ENCODE data around the gene VTI1A. TPM values are rescaled to one million over a fixed set of nuclear protein-coding genes. Genes with fewer than 3 reads are reported as not detected.

VTI1A gene
- total and polyA plus RNA-seq, 2 of the 13 experiments (the other 11 are each of a cell fraction or from before 2014, with no cell fraction given): 11.7 to 32.7 TPM

DNA sequence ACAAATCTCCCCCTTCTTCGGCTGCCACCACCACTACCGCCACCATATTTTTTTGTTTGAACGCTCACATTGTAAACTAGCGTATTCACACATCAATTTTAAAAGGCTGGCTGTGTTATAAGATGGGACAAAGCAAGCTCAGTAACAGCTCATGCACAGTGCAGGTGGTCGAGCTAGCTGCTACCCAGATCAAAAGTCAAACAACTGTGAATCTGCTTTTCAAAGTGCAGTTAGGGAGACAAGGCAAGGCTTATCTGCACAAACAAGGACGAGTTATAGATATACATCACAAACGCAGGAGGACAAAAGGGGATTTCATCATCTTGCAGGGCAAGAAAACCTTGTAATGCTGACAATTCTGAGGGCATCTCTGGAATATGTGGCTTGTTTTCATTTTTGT lies 231.6 kb downstream of the VTI1A start (continued):
- peak; percentile 59; the same call in 1 of the 2 replicates for TF ChIP-seq KDM4B (CRISPR knock-in tag; IDR thresholded peaks at IDR 0.05)
- TF ChIP-seq, protein P1, sequence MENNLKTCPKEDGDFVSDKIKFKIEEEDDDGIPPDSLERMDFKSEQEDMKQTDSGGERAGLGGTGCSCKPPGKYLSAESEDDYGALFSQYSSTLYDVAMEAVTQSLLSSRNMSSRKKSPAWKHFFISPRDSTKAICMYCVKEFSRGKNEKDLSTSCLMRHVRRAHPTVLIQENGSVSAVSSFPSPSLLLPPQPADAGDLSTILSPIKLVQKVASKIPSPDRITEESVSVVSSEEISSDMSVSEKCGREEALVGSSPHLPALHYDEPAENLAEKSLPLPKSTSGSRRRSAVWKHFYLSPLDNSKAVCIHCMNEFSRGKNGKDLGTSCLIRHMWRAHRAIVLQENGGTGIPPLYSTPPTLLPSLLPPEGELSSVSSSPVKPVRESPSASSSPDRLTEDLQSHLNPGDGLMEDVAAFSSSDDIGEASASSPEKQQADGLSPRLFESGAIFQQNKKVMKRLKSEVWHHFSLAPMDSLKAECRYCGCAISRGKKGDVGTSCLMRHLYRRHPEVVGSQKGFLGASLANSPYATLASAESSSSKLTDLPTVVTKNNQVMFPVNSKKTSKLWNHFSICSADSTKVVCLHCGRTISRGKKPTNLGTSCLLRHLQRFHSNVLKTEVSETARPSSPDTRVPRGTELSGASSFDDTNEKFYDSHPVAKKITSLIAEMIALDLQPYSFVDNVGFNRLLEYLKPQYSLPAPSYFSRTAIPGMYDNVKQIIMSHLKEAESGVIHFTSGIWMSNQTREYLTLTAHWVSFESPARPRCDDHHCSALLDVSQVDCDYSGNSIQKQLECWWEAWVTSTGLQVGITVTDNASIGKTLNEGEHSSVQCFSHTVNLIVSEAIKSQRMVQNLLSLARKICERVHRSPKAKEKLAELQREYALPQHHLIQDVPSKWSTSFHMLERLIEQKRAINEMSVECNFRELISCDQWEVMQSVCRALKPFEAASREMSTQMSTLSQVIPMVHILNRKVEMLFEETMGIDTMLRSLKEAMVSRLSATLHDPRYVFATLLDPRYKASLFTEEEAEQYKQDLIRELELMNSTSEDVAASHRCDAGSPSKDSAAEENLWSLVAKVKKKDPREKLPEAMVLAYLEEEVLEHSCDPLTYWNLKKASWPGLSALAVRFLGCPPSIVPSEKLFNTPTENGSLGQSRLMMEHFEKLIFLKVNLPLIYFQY (CRISPR knock-in tag; IDR thresholded peaks at IDR 0.05; ENCODE audit: borderline replicate concordance): peak; percentile 58; the same call in 1 of the 2 replicates
- TF ChIP-seq KMT2B (CRISPR knock-in tag; IDR thresholded peaks at IDR 0.05): peak; percentile 62
- TF ChIP-seq ZFP37 (CRISPR knock-in tag; IDR thresholded peaks at IDR 0.05; ENCODE audit: borderline replicate concordance): no peak
- no peak for TF ChIP-seq HOXA9 (CRISPR knock-in tag; IDR thresholded peaks at IDR 0.05; ENCODE audit: borderline replicate concordance)
- TF ChIP-seq HDAC6 (IDR thresholded peaks at IDR 0.05; ENCODE audit: low read depth, low read length): no peak
- no peak for TF ChIP-seq ZNF34 (CRISPR knock-in tag; IDR thresholded peaks at IDR 0.05; ENCODE audit: borderline replicate concordance)
- no peak for TF ChIP-seq ZNF234 (CRISPR knock-in tag; conservative IDR thresholded peaks at IDR 0.05)
- no peak for TF ChIP-seq ZNF737 (CRISPR knock-in tag; IDR thresholded peaks at IDR 0.05; ENCODE audit: borderline replicate concordance)
- TF ChIP-seq ZNF589 (CRISPR knock-in tag; conservative IDR thresholded peaks at IDR 0.05): 0 out of 2 replicates have a peak, but pooled peaks have one; percentile 43
- TF ChIP-seq MLLT10 (CRISPR knock-in tag; IDR thresholded peaks at IDR 0.05): no peak
- TF ChIP-seq, protein P2, sequence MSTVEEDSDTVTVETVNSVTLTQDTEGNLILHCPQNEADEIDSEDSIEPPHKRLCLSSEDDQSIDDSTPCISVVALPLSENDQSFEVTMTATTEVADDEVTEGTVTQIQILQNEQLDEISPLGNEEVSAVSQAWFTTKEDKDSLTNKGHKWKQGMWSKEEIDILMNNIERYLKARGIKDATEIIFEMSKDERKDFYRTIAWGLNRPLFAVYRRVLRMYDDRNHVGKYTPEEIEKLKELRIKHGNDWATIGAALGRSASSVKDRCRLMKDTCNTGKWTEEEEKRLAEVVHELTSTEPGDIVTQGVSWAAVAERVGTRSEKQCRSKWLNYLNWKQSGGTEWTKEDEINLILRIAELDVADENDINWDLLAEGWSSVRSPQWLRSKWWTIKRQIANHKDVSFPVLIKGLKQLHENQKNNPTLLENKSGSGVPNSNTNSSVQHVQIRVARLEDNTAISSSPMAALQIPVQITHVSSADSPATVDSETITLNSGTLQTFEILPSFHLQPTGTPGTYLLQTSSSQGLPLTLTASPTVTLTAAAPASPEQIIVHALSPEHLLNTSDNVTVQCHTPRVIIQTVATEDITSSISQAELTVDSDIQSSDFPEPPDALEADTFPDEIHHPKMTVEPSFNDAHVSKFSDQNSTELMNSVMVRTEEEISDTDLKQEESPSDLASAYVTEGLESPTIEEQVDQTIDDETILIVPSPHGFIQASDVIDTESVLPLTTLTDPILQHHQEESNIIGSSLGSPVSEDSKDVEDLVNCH (CRISPR knock-in tag; IDR thresholded peaks at IDR 0.05): no peak
- no peak for TF ChIP-seq RARG (CRISPR knock-in tag; IDR thresholded peaks at IDR 0.05; ENCODE audit: low read depth)
- 0 out of 2 replicates have a peak, but pooled peaks have one; percentile 38 for TF ChIP-seq NFKBIZ (CRISPR knock-in tag; IDR thresholded peaks at IDR 0.05)
- no peak for TF ChIP-seq TAF1 (CRISPR knock-in tag; IDR thresholded peaks at IDR 0.05)
- no peak for TF ChIP-seq ATF7 (IDR thresholded peaks at IDR 0.05)
- TF ChIP-seq ATF7 (CRISPR knock-in tag; IDR thresholded peaks at IDR 0.05): no peak
- TF ChIP-seq KDM2A (CRISPR knock-in tag; IDR thresholded peaks at IDR 0.05; ENCODE audit: borderline replicate concordance, low read depth): 0 out of 2 replicates have a peak, but pooled peaks have one; percentile 27
- TF ChIP-seq POLR2AphosphoS2 (IDR thresholded peaks at IDR 0.05; ENCODE audit: low read depth, low read length): no peak
- TF ChIP-seq, protein P3, sequence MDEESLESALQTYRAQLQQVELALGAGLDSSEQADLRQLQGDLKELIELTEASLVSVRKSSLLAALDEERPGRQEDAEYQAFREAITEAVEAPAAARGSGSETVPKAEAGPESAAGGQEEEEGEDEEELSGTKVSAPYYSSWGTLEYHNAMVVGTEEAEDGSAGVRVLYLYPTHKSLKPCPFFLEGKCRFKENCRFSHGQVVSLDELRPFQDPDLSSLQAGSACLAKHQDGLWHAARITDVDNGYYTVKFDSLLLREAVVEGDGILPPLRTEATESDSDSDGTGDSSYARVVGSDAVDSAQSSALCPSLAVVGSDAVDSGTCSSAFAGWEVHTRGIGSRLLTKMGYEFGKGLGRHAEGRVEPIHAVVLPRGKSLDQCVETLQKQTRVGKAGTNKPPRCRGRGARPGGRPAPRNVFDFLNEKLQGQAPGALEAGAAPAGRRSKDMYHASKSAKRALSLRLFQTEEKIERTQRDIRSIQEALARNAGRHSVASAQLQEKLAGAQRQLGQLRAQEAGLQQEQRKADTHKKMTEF (CRISPR knock-in tag; IDR thresholded peaks at IDR 0.05): peak; percentile 85
- no peak for TF ChIP-seq ZNF484 (CRISPR knock-in tag; IDR thresholded peaks at IDR 0.05; ENCODE audit: borderline replicate concordance, low read depth)
- TF ChIP-seq TCF12 (IDR thresholded peaks at IDR 0.05): no peak
- TF ChIP-seq TCF12 (CRISPR knock-in tag; IDR thresholded peaks at IDR 0.05): no peak
- no peak for TF ChIP-seq JUND (CRISPR knock-in tag; IDR thresholded peaks at IDR 0.05)
- TF ChIP-seq, protein P4, sequence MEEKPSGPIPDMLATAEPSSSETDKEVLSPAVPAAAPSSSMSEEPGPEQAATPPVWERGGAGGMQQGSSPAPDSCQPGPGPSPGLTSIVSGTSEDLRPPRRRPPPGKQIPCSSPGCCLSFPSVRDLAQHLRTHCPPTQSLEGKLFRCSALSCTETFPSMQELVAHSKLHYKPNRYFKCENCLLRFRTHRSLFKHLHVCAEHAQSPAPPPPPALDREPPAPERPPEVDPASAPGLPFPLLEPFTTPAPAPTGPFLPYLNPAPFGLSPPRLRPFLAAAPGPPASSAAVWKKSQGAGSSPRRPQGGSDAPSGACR (CRISPR knock-in tag; IDR thresholded peaks at IDR 0.05): no peak

Data from HepG2 (cell line).